ENCODE data around the gene C1GALT1.

GRCh38 chr7:7228967-7229366, 46.6 kb downstream of the C1GALT1 start:
- TF ChIP-seq EZH2 (IDR thresholded peaks at IDR 0.05; ENCODE audit: borderline replicate concordance, low read length) (no peak), CTCF (IDR thresholded peaks at IDR 0.05; ENCODE audit: low read length) (no peak)

All from OCI-LY1 (cell line).